ENCODE data around the gene IFNAR2. TPM values are rescaled to one million over a fixed set of nuclear protein-coding genes. Genes with fewer than 3 reads are reported as not detected.

IFNAR2 gene
- total RNA-seq, 1 experiment from 2014 or later = 12.3 TPM

DNA sequence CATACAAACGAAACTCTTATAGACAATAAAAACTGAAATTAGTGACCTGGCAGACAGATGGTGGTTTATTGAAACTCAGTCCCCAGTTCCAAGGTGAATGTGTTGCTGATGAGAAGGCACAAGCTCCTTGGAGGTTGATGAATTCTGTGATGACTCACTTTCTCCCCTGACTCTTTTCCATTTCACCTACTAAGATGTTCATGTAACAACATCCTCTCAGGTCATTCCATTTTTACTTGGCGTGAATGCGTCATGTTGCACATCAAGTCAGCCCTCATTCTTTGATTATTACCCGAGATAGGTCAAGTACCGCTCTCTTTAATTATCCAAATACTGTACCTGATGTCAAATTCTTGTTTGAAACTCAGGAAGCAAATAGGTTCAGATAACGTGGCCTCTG, 26.3 kb downstream of the IFNAR2 start:
- Histone ChIP-seq H3K4me3 (replicated peaks in 1 of 2; ENCODE audit: low read depth in 1 of 2, low read length in 2 of 2) (no peak overlapping the region), H3K9ac (ENCODE audit: low read length) (no peak overlapping the region), H3K9me2 (ENCODE audit: insufficient read depth) (no peaks in the 10 kb centered on the region), H3K4me2 (ENCODE audit: low read length) (no peak overlapping the region), H3K36me3 (ENCODE audit: control insufficient read depth in 1 of 2, insufficient read depth in 2 of 2, low read length in 2 of 2) (peaks cover 5 to 9% of the 10 kb centered on the region in 2 experiments; a peak in 2 of 4 replicates), H3K27me3 (ENCODE audit: insufficient read depth, low read length) (no peaks in the 10 kb centered on the region), H4K20me1 (ENCODE audit: insufficient read depth) (no peaks in the 10 kb centered on the region), H3K79me2 (ENCODE audit: insufficient read depth, low read length) (no peaks in the 10 kb centered on the region), H3K27ac (ENCODE audit: low read depth, low read length) (no peak overlapping the region), H3K4me1 (ENCODE audit: control insufficient read depth in 1 of 2, insufficient read depth in 2 of 2, low read length in 2 of 2) (no peaks in the 10 kb centered on the region), H3K9me3 (ENCODE audit: control insufficient read depth in 1 of 2, insufficient read depth in 1 of 2, low read depth in 1 of 2, low read length in 2 of 2) (no peaks in the 10 kb centered on the region), H2AFZ (ENCODE audit: low read depth, low read length, poor library complexity, severe bottlenecking) (no peak overlapping the region)
- ChIA-PET POLR2A (no interaction called here), CTCF (no interaction called here), RAD21 (ENCODE audit: low non-redundant PET in 1 of 2, low total read pairs in 2 of 2, uncharacterized antibody in 2 of 2, unreplicated experiment in 2 of 2) (no interaction called here)
- BruUV-seq (replicated peaks) = no TSS peak
- DNase-seq (ENCODE audit: low read depth, low spot score) (no peak), ATAC-seq (no peak)
- TF ChIP-seq, protein P1, sequence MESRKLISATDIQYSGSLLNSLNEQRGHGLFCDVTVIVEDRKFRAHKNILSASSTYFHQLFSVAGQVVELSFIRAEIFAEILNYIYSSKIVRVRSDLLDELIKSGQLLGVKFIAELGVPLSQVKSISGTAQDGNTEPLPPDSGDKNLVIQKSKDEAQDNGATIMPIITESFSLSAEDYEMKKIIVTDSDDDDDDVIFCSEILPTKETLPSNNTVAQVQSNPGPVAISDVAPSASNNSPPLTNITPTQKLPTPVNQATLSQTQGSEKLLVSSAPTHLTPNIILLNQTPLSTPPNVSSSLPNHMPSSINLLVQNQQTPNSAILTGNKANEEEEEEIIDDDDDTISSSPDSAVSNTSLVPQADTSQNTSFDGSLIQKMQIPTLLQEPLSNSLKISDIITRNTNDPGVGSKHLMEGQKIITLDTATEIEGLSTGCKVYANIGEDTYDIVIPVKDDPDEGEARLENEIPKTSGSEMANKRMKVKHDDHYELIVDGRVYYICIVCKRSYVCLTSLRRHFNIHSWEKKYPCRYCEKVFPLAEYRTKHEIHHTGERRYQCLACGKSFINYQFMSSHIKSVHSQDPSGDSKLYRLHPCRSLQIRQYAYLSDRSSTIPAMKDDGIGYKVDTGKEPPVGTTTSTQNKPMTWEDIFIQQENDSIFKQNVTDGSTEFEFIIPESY (IDR thresholded peaks at IDR 0.05; ENCODE audit: extremely low read depth, insufficient replicate concordance, low read length) = no peak
- TF ChIP-seq MAX (IDR thresholded peaks at IDR 0.05) (no peak), SP1 (IDR thresholded peaks at IDR 0.05; ENCODE audit: low read depth) (no peak), SRF (IDR thresholded peaks at IDR 0.05; ENCODE audit: low read depth) (no peak), RAD21 (IDR thresholded peaks at IDR 0.05; ENCODE audit: low read depth) (no peak), EZH2phosphoT487 (IDR thresholded peaks at IDR 0.05; ENCODE audit: borderline replicate concordance) (no peak), TCF7L2 (IDR thresholded peaks at IDR 0.05; ENCODE audit: borderline replicate concordance, extremely low read depth, insufficient read depth, insufficient read length) (no peak), ELF1 (IDR thresholded peaks at IDR 0.05; ENCODE audit: borderline replicate concordance, low read depth) (no peak), CTCF (IDR thresholded peaks at IDR 0.05 in 2 of 3, conservative IDR thresholded peaks at IDR 0.05 in 1 of 3; ENCODE audit: borderline replicate concordance in 1 of 3, insufficient read depth in 1 of 3, low read depth in 2 of 3, low read length in 2 of 3) (no peak), JUND (IDR thresholded peaks at IDR 0.05) (no peak)
- intact Hi-C loops (cut with micrococcal nuclease) = no loop called here
